ENCODE results near the gene AGAP3. TPM values are rescaled to one million over a fixed set of nuclear protein-coding genes. Genes with fewer than 3 reads are reported as not detected.

AGAP3 gene
- total RNA-seq, 1 experiment from 2014 or later: 70.2 TPM

GRCh38 chr7:151178831-151179230 lies 92.6 kb downstream of the AGAP3 start:
- no peak overlapping the region for H3K27ac Mint-ChIP-seq (ENCODE audit: unreplicated experiment)
- no peak overlapping the region for H3K4me3 Mint-ChIP-seq (ENCODE audit: unreplicated experiment)
- no peaks in the 10 kb centered on the region for H3K36me3 Mint-ChIP-seq (ENCODE audit: insufficient read depth, unreplicated experiment)
- ChIA-PET POLR2A (no interaction called here), CTCF (interaction anchor here (0.6 kb wide), 1 partner anchor 11 kb away, joined by 4 read pairs; the partner anchor contains the start of gene GBX1)
- no peaks in the 10 kb centered on the region for H3K4me1 Mint-ChIP-seq (ENCODE audit: low read depth, unreplicated experiment)
- BruUV-seq (replicated peaks): no TSS peak
- intact Hi-C loops (cut with micrococcal nuclease; ENCODE audit: unreplicated experiment): no loop called here
- Histone ChIP-seq H3K27me3 (replicated peaks; ENCODE audit: control insufficient read depth, insufficient read depth, low read length) (no peaks in the 10 kb centered on the region), H3K4me3 (ENCODE audit: low read depth, low read length) (no peak overlapping the region), H3K36me3 (ENCODE audit: control insufficient read depth, insufficient read depth, low read length) (no peaks in the 10 kb centered on the region), H3K9me3 (no peaks in the 10 kb centered on the region), H3K4me1 (no peaks in the 10 kb centered on the region)
- no peaks in the 10 kb centered on the region for H3K9me3 Mint-ChIP-seq (ENCODE audit: unreplicated experiment)
- DNase-seq: no peak
- peaks cover 11% of the 10 kb centered on the region for H3K27me3 Mint-ChIP-seq (ENCODE audit: insufficient read depth, unreplicated experiment)
- TF ChIP-seq, protein P1, sequence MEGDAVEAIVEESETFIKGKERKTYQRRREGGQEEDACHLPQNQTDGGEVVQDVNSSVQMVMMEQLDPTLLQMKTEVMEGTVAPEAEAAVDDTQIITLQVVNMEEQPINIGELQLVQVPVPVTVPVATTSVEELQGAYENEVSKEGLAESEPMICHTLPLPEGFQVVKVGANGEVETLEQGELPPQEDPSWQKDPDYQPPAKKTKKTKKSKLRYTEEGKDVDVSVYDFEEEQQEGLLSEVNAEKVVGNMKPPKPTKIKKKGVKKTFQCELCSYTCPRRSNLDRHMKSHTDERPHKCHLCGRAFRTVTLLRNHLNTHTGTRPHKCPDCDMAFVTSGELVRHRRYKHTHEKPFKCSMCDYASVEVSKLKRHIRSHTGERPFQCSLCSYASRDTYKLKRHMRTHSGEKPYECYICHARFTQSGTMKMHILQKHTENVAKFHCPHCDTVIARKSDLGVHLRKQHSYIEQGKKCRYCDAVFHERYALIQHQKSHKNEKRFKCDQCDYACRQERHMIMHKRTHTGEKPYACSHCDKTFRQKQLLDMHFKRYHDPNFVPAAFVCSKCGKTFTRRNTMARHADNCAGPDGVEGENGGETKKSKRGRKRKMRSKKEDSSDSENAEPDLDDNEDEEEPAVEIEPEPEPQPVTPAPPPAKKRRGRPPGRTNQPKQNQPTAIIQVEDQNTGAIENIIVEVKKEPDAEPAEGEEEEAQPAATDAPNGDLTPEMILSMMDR (IDR thresholded peaks at IDR 0.05; ENCODE audit: insufficient read depth in 1 of 2, low read depth in 1 of 2, low read length in 1 of 2, severe bottlenecking in 1 of 2, unreplicated experiment in 1 of 2): no peak

GRCh38 chr7:151179287-151179860 lies 93.1 kb downstream of the AGAP3 start:
- ChIA-PET POLR2A (no interaction called here), CTCF (interaction anchor here (0.6 kb wide), 1 partner anchor 22 kb away, joined by 10 read pairs; no protein-coding TSS in a partner anchor)
- no TSS peak for BruUV-seq (replicated peaks)
- TF ChIP-seq, protein P1 (IDR thresholded peaks at IDR 0.05; ENCODE audit: insufficient read depth in 1 of 2, low read depth in 1 of 2, low read length in 1 of 2, severe bottlenecking in 1 of 2, unreplicated experiment in 1 of 2): no peak
- intact Hi-C loops (cut with micrococcal nuclease; ENCODE audit: unreplicated experiment): no loop called here
- Histone ChIP-seq H3K4me3 (ENCODE audit: low read depth, low read length) (no peak overlapping the region), H3K9me3 (no peaks in the 10 kb centered on the region), H3K36me3 (ENCODE audit: control insufficient read depth, insufficient read depth, low read length) (no peaks in the 10 kb centered on the region), H3K4me1 (no peaks in the 10 kb centered on the region), H3K27me3 (replicated peaks; ENCODE audit: control insufficient read depth, insufficient read depth, low read length) (no peaks in the 10 kb centered on the region)
- Mint-ChIP-seq H3K27me3 (ENCODE audit: insufficient read depth, unreplicated experiment) (peaks cover 11% of the 10 kb centered on the region), H3K4me1 (ENCODE audit: low read depth, unreplicated experiment) (no peaks in the 10 kb centered on the region), H3K4me3 (ENCODE audit: unreplicated experiment) (no peak overlapping the region), H3K9me3 (ENCODE audit: unreplicated experiment) (no peaks in the 10 kb centered on the region), H3K36me3 (ENCODE audit: insufficient read depth, unreplicated experiment) (no peaks in the 10 kb centered on the region), H3K27ac (ENCODE audit: unreplicated experiment) (no peak overlapping the region)
- peak in 1 of 2 experiments; percentile 18 for DNase-seq

DNA sequence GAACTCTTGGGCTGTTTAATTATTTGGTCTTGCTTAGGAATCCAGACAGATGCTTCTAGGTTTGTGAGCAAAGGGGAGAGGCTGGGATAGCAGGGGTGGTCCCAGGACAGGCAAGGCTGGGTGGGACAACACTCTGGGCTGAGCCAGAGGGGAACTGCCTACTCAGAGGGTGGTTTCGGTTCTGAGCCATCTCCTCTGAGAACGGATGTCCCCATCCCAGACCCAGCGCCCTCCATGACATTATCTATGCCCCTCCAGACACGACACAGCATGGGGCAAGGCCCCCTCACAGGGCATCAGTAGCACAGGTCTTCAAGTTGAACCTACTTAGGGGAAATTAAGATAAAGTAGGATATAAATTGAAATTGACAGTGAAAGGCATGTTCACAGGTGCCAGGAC lies 93.7 kb downstream of the AGAP3 start:
- POLR2A ChIA-PET: no interaction called here
- H3K27me3 Mint-ChIP-seq (ENCODE audit: insufficient read depth, unreplicated experiment): peaks cover 11% of the 10 kb centered on the region
- no peaks in the 10 kb centered on the region for H3K27me3 ChIP-seq (replicated peaks; ENCODE audit: control insufficient read depth, insufficient read depth, low read length)

More for the DNA sequence above, 93.7 kb downstream of the AGAP3 start:
- Histone ChIP-seq H3K4me3 (ENCODE audit: low read depth, low read length) (no peak overlapping the region), H3K9me3 (no peaks in the 10 kb centered on the region), H3K4me1 (no peaks in the 10 kb centered on the region), H3K36me3 (ENCODE audit: control insufficient read depth, insufficient read depth, low read length) (no peaks in the 10 kb centered on the region)
- no peaks in the 10 kb centered on the region for H3K36me3 Mint-ChIP-seq (ENCODE audit: insufficient read depth, unreplicated experiment)
- no TSS peak for BruUV-seq (replicated peaks)
- DNase-seq: peak in 1 of 2 experiments; percentile 19
- H3K4me1 Mint-ChIP-seq (ENCODE audit: low read depth, unreplicated experiment): no peaks in the 10 kb centered on the region
- no peak overlapping the region for H3K27ac Mint-ChIP-seq (ENCODE audit: unreplicated experiment)
- intact Hi-C loops (cut with micrococcal nuclease; ENCODE audit: unreplicated experiment): no loop called here
- no peaks in the 10 kb centered on the region for H3K9me3 Mint-ChIP-seq (ENCODE audit: unreplicated experiment)
- CTCF ChIA-PET: interaction anchor here (0.6 kb wide), 1 partner anchor 23 kb away, joined by 10 read pairs; no protein-coding TSS in a partner anchor
- TF ChIP-seq, protein P1 (IDR thresholded peaks at IDR 0.05; ENCODE audit: insufficient read depth in 1 of 2, low read depth in 1 of 2, low read length in 1 of 2, severe bottlenecking in 1 of 2, unreplicated experiment in 1 of 2): no peak
- H3K4me3 Mint-ChIP-seq (ENCODE audit: unreplicated experiment): no peak overlapping the region

Measured in Caco-2 (cell line).